PC-3 (cell line): ENCODE data around the gene TRPC4AP. TPM values are rescaled to one million over a fixed set of nuclear protein-coding genes. Genes with fewer than 3 reads are reported as not detected.

Experiments used
- ATAC-seq: fragments of 200-7000 bp; cut with Tn5 transposase; 2 replicates; pipeline ENCODE4 v1.9.1; 2020; ENCODE audit warnings: mild to moderate bottlenecking, moderate library complexity
- BruUV-seq: library from RNA; stranded (reverse); fragments of 400-500 nt; replicated peaks from 2 replicates; lab custom pipeline; 2021; lab: Mats Ljungman, UMichigan
- CTCF ChIA-PET: fragments of 300-600 bp; sonication (Branson Sonifier 250); formaldehyde crosslinking; loops from one replicate; lab custom pipeline; 2022; ENCODE audit warnings: antibody characterized with exemption; lab: Charles Lee
- POLR2A ChIA-PET: fragments of 300-600 bp; sonication (Branson Sonifier 250); formaldehyde crosslinking; loops from one replicate; lab custom pipeline; 2022; ENCODE audit warnings: antibody characterized with exemption; ENCODE audit not compliant: unreplicated experiment; lab: Charles Lee
- DNase-seq: peaks from one replicate; pipeline ENCODE4 v3.0.0-alpha.2; 2015
- H2AFZ ChIP-seq: fragments of 300-600 bp; sonication (generic); 2 replicates; pipeline ENCODE4 v1.6.0; 2016; ENCODE audit warnings: antibody characterized with exemption, low read length
- H3F3A ChIP-seq: fragments of 300-600 bp; sonication (generic); one replicate; pipeline ENCODE4 v1.6.0; 2017; ENCODE audit warnings: antibody characterized with exemption, low read length, control low read depth, mild to moderate bottlenecking; ENCODE audit not compliant: unreplicated experiment
- H3K27ac ChIP-seq: fragments of 300-600 bp; sonication (generic); 2 replicates; pipeline ENCODE4 v1.5.1; 2016; ENCODE audit warnings: mild to moderate bottlenecking, low read length
- H3K27me3 ChIP-seq: fragments of 300-600 bp; sonication (generic); 2 replicates; pipeline ENCODE4 v1.6.1; 2016; ENCODE audit warnings: low read length, mixed read lengths
- H3K36me3 ChIP-seq: fragments of 300-600 bp; sonication (generic); 2 replicates; pipeline ENCODE4 v1.6.1; 2016; ENCODE audit warnings: low read depth, mixed run types, low read length, mixed read lengths
- H3K4me1 ChIP-seq: fragments of 300-600 bp; sonication (generic); 2 replicates; pipeline ENCODE4 v1.5.1; 2016; ENCODE audit warnings: low read length; ENCODE audit not compliant: insufficient read depth
- H3K4me2 ChIP-seq: fragments of 300-600 bp; sonication (generic); 2 replicates; pipeline ENCODE4 v1.6.0; 2016; ENCODE audit warnings: low read length
- H3K4me3 ChIP-seq: fragments of 300-600 bp; sonication (generic); 2 replicates; pipeline ENCODE4 v1.5.1; 2016; ENCODE audit warnings: mild to moderate bottlenecking, low read length, mixed read lengths
- H3K79me2 ChIP-seq: fragments of 300-600 bp; sonication (generic); 2 replicates; pipeline ENCODE4 v1.6.1; 2017; ENCODE audit warnings: low read length, mixed read lengths
- H3K9ac ChIP-seq: fragments of 300-600 bp; sonication (generic); 2 replicates; pipeline ENCODE4 v1.6.0; 2016; ENCODE audit warnings: mild to moderate bottlenecking, low read length
- H3K9me2 ChIP-seq: fragments of 300-600 bp; sonication (generic); replicated peaks from 2 replicates; pipeline ENCODE4 v1.6.1; 2016; ENCODE audit warnings: mixed run types, low read length, mixed read lengths
- H3K9me3 ChIP-seq: fragments of 300-600 bp; sonication (generic); 2 replicates; pipeline ENCODE4 v1.6.1; 2016; ENCODE audit warnings: low read length, mixed read lengths
- H4K20me1 ChIP-seq: fragments of 300-600 bp; sonication (generic); 2 replicates; pipeline ENCODE4 v1.6.1; 2016; ENCODE audit warnings: low read length, mixed read lengths
- CTCF ChIP-seq: fragments of 300-600 bp; sonication (generic); conservative IDR thresholded peaks from 2 replicates; pipeline ENCODE4 v1.5.1; 2017; ENCODE audit warnings: antibody characterized with exemption, low read depth, mild to moderate bottlenecking, low read length
- EZH2 ChIP-seq: fragments of 300-600 bp; sonication (generic); IDR thresholded peaks from one replicate; pipeline ENCODE4 v1.6.1; 2017; ENCODE audit warnings: antibody characterized with exemption, mild to moderate bottlenecking, low read length; ENCODE audit not compliant: unreplicated experiment
- EZH2phosphoT487 ChIP-seq: fragments of 300-600 bp; sonication (generic); IDR thresholded peaks from 2 replicates; pipeline ENCODE4 v1.6.1; 2018; ENCODE audit warnings: mild to moderate bottlenecking, antibody characterized with exemption, low read length, borderline replicate concordance
- intact Hi-C: fragments of 100-400 bp; cut with micrococcal nuclease; formaldehyde crosslinking; loops from 2 replicates; pipeline ENCODE4 v1.9.0; 2023
- total RNA-seq: library from RNA; depleted of rRNA; stranded (reverse); fragments of >200 nt; gene quantifications from 2 replicates; pipeline ENCODE4 v1.2.3, GENCODE V29; 2014

Gene TRPC4AP
- total RNA-seq, 1 experiment from 2014 or later, result 46.9 TPM

GRCh38 chr20:34998331-34998950, 94.2 kb downstream of the TRPC4AP start:
- intact Hi-C loops, result no loop called here
- Histone ChIP-seq H2AFZ (no peak overlapping the region), H3K4me2 (no peak overlapping the region), H3K9me3 (no peaks in the 10 kb centered on the region), H3K4me3 (no peak overlapping the region), H3K36me3 (peaks cover 14% of the 10 kb centered on the region), H3K9ac (no peak overlapping the region), H3K79me2 (no peaks in the 10 kb centered on the region), H4K20me1 (no peaks in the 10 kb centered on the region), H3K27me3 (no peaks in the 10 kb centered on the region), H3K27ac (no peak overlapping the region), H3K9me2 (no peaks in the 10 kb centered on the region), H3F3A (no peaks in the 10 kb centered on the region), H3K4me1 (no peaks in the 10 kb centered on the region)
- DNase-seq (no peak), ATAC-seq (0 out of 2 replicates have a peak, but pooled peaks have one; percentile 14)
- CTCF ChIA-PET, result no interaction called here
- BruUV-seq, result no TSS peak
- POLR2A ChIA-PET, result interaction anchor here (0.6 kb wide), 1 partner anchor 138 kb away, joined by 3 read pairs; no protein-coding TSS in a partner anchor
- 0 out of 2 replicates have a peak, but pooled peaks have one; percentile 31 for TF ChIP-seq CTCF
- no peak for TF ChIP-seq EZH2

GRCh38 chr20:34997774-34998173, 94.8 kb downstream of the TRPC4AP start:
- no peaks in the 10 kb centered on the region for H3K9me2 ChIP-seq
- no peaks in the 10 kb centered on the region for H3K27me3 ChIP-seq
- H2AFZ ChIP-seq, result no peak overlapping the region
- no peaks in the 10 kb centered on the region for H3K79me2 ChIP-seq
- no peaks in the 10 kb centered on the region for H3F3A ChIP-seq
- H3K4me2 ChIP-seq, result no peak overlapping the region
- TF ChIP-seq EZH2, result no peak
- TF ChIP-seq EZH2phosphoT487, result no peak
- TF ChIP-seq CTCF, result no peak
- CTCF ChIA-PET, result no interaction called here
- POLR2A ChIA-PET, result interaction anchor here (0.6 kb wide), 1 partner anchor 139 kb away, joined by 3 read pairs; no protein-coding TSS in a partner anchor
- no peaks in the 10 kb centered on the region for H3K9me3 ChIP-seq
- H3K27ac ChIP-seq, result no peak overlapping the region
- BruUV-seq, result no TSS peak
- DNase-seq (no peak), ATAC-seq (no peak)
- intact Hi-C loops, result no loop called here
- H3K9ac ChIP-seq, result no peak overlapping the region
- H4K20me1 ChIP-seq, result no peaks in the 10 kb centered on the region
- peaks cover 8% of the 10 kb centered on the region for H3K36me3 ChIP-seq
- no peaks in the 10 kb centered on the region for H3K4me1 ChIP-seq
- H3K4me3 ChIP-seq, result no peak overlapping the region

GRCh38 chr20:34997131-34997561, 95.5 kb downstream of the TRPC4AP start:
- no TSS peak for BruUV-seq
- intact Hi-C loops, result no loop called here
- Histone ChIP-seq H3K4me2 (no peak overlapping the region), H3K4me1 (no peaks in the 10 kb centered on the region), H3K79me2 (no peaks in the 10 kb centered on the region), H4K20me1 (no peaks in the 10 kb centered on the region), H3K9ac (no peak overlapping the region), H3K9me3 (no peaks in the 10 kb centered on the region), H3K27me3 (no peaks in the 10 kb centered on the region), H3K4me3 (no peak overlapping the region), H2AFZ (no peak overlapping the region), H3K36me3 (peaks cover 5% of the 10 kb centered on the region; the same call in 1 of the 2 replicates), H3K27ac (no peak overlapping the region), H3K9me2 (no peaks in the 10 kb centered on the region), H3F3A (no peaks in the 10 kb centered on the region)
- no peak for ATAC-seq
- TF ChIP-seq CTCF (no peak), EZH2 (no peak), EZH2phosphoT487 (no peak)
- ChIA-PET CTCF (no interaction called here), POLR2A (no interaction called here)
- no peak for DNase-seq
